HCT116 (cell line): ENCODE data around the gene TECTA.

Experiments used
- EGR1 ChIP-seq: IDR thresholded peaks from 2 replicates; pipeline ENCODE4 v1.6.1; 2012; ENCODE audit warnings: low read depth
- EZH2 ChIP-seq: fragments of 200-600 bp; sonication (generic); IDR thresholded peaks from 2 replicates; pipeline ENCODE4 v1.6.1; 2017; ENCODE audit warnings: antibody characterized with exemption, mixed run types
- EZH2phosphoT487 ChIP-seq: fragments of 200-600 bp; IDR thresholded peaks from 2 replicates; pipeline ENCODE4 v1.6.1; 2018; ENCODE audit warnings: antibody characterized with exemption, borderline replicate concordance
- POLR2A ChIP-seq: IDR thresholded peaks from 2 replicates; pipeline ENCODE4 v1.7.0; 2011; ENCODE audit warnings: borderline replicate concordance; ENCODE audit not compliant: insufficient read depth, insufficient read length; ENCODE audit errors: extremely low read depth
- POLR2AphosphoS5 ChIP-seq: IDR thresholded peaks from 2 replicates; pipeline ENCODE4 v1.6.1; 2011; ENCODE audit warnings: mild to moderate bottlenecking, low read depth, low read length, moderate library complexity
- RAD21 ChIP-seq: IDR thresholded peaks from 2 replicates; pipeline ENCODE4 v1.6.1; 2012; ENCODE audit warnings: low read depth, mild to moderate bottlenecking
- SP1 ChIP-seq: IDR thresholded peaks from 2 replicates; pipeline ENCODE4 v1.6.1; 2012; ENCODE audit warnings: low read depth
- SRF ChIP-seq: IDR thresholded peaks from 2 replicates; pipeline ENCODE4 v1.6.1; 2012; ENCODE audit warnings: low read depth
- YY1 ChIP-seq: IDR thresholded peaks from 2 replicates; pipeline ENCODE4 v1.6.1; 2011; ENCODE audit warnings: low read length, low read depth, moderate library complexity, mild to moderate bottlenecking; ENCODE audit not compliant: insufficient replicate concordance; ENCODE audit errors: extremely low read depth
- ZFX ChIP-seq: fragments of 450-650 bp; IDR thresholded peaks from 2 replicates; pipeline ENCODE4 v1.6.1; 2017
- ZNF274 ChIP-seq: fragments of 200-500 bp; sonication (Bioruptor generic); IDR thresholded peaks from 2 replicates; pipeline ENCODE4 v1.6.1; 2014; ENCODE audit warnings: mild to moderate bottlenecking, low read depth, low read length, inconsistent platforms
- TF ChIP-seq, protein P1 (sequence below), 3 experiments: fragments of 200-600 bp in 1 of 3; sonication (generic) in 1 of 3; IDR thresholded peaks in 2 of 3; conservative IDR thresholded peaks in 1 of 3; 2 replicates each; pipeline ENCODE4 v1.5.1; 2012 to 2017; ENCODE audit warnings: low read depth in 2 of 3, low read length in 2 of 3, antibody characterized with exemption in 1 of 3, borderline replicate concordance in 1 of 3, control low read depth in 1 of 3, mild to moderate bottlenecking in 1 of 3, mixed read lengths in 1 of 3, mixed run types in 1 of 3, moderate library complexity in 1 of 3; ENCODE audit not compliant: insufficient read depth in 1 of 3
- TF ChIP-seq, protein P2 (sequence below): IDR thresholded peaks from 2 replicates; pipeline ENCODE4 v1.6.1; 2012
- TF ChIP-seq, protein P3 (sequence below): IDR thresholded peaks from 2 replicates; pipeline ENCODE4 v1.6.1; 2011; ENCODE audit warnings: mild to moderate bottlenecking, low read length, moderate library complexity; ENCODE audit not compliant: insufficient replicate concordance; ENCODE audit errors: extremely low read depth

DNA sequence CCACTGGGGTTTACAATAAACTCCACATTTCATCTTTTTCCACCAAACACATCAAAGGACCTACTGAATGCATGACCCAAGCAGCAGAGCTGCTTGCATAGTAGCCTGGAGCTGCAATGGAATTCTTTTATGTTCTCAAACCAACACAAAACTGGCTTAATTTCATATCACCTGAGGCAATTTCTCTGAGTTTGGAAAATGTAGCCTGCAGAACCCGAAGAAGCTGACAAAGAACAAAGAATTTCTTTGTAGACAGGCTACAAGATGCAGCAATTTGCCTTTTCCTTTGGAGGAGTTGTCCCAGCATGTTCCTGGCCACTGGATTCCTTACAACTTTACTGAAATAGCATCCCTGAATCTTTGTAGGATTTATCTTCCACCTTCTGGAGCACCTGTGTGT lies 5.5 kb upstream of the TECTA start:
- TF ChIP-seq, protein P1, sequence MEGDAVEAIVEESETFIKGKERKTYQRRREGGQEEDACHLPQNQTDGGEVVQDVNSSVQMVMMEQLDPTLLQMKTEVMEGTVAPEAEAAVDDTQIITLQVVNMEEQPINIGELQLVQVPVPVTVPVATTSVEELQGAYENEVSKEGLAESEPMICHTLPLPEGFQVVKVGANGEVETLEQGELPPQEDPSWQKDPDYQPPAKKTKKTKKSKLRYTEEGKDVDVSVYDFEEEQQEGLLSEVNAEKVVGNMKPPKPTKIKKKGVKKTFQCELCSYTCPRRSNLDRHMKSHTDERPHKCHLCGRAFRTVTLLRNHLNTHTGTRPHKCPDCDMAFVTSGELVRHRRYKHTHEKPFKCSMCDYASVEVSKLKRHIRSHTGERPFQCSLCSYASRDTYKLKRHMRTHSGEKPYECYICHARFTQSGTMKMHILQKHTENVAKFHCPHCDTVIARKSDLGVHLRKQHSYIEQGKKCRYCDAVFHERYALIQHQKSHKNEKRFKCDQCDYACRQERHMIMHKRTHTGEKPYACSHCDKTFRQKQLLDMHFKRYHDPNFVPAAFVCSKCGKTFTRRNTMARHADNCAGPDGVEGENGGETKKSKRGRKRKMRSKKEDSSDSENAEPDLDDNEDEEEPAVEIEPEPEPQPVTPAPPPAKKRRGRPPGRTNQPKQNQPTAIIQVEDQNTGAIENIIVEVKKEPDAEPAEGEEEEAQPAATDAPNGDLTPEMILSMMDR (IDR thresholded peaks at IDR 0.05 in 2 of 3, conservative IDR thresholded peaks at IDR 0.05 in 1 of 3; ENCODE audit: borderline replicate concordance in 1 of 3, insufficient read depth in 1 of 3, low read depth in 2 of 3, low read length in 2 of 3) = no peak
- TF ChIP-seq EGR1 (no peak), RAD21 (no peak), EZH2 (no peak), ZFX (no peak), SP1 (no peak), SRF (no peak), ZNF274 (no peak), POLR2AphosphoS5 (no peak), POLR2A (no peak), YY1 (no peak), EZH2phosphoT487 (no peak)
- TF ChIP-seq, protein P2, sequence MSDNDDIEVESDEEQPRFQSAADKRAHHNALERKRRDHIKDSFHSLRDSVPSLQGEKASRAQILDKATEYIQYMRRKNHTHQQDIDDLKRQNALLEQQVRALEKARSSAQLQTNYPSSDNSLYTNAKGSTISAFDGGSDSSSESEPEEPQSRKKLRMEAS = no peak
- TF ChIP-seq, protein P3, sequence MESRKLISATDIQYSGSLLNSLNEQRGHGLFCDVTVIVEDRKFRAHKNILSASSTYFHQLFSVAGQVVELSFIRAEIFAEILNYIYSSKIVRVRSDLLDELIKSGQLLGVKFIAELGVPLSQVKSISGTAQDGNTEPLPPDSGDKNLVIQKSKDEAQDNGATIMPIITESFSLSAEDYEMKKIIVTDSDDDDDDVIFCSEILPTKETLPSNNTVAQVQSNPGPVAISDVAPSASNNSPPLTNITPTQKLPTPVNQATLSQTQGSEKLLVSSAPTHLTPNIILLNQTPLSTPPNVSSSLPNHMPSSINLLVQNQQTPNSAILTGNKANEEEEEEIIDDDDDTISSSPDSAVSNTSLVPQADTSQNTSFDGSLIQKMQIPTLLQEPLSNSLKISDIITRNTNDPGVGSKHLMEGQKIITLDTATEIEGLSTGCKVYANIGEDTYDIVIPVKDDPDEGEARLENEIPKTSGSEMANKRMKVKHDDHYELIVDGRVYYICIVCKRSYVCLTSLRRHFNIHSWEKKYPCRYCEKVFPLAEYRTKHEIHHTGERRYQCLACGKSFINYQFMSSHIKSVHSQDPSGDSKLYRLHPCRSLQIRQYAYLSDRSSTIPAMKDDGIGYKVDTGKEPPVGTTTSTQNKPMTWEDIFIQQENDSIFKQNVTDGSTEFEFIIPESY = no peak
